CD14-positive monocyte (primary cell): ENCODE results near the gene AKAP8. TPM values are rescaled to one million over a fixed set of nuclear protein-coding genes. Genes with fewer than 3 reads are reported as not detected.

Source experiments
- DNase-seq, 3 donors: peaks; one replicate each; pipeline ENCODE4 v3.0.0-alpha.2; 2011 to 2022
- H2AFZ ChIP-seq: 2 replicates; pipeline ENCODE4 v1.6.0; 2012; ENCODE audit warnings: mild to moderate bottlenecking, low read depth, low read length, inconsistent platforms; ENCODE audit not compliant: insufficient read depth, poor library complexity, severe bottlenecking
- H3K27ac ChIP-seq, 2 donors: 1 replicate in 1 of 2; 2 replicates in 1 of 2; pipeline ENCODE4 v1.5.1; 2012 to 2013; ENCODE audit warnings: low read length in 2 of 2, control low read depth in 1 of 2, inconsistent platforms in 1 of 2, low read depth in 1 of 2, mild to moderate bottlenecking in 1 of 2
- H3K27me3 ChIP-seq, 2 donors: one replicate each; pipeline versions ENCODE4 v1.6.0 to v1.6.1; 2011 to 2013; ENCODE audit warnings: low read length in 2 of 2; ENCODE audit not compliant: control insufficient read depth in 2 of 2, insufficient read depth in 2 of 2
- H3K36me3 ChIP-seq, 2 donors: replicated peaks in 1 of 2; 1 replicate in 1 of 2; 2 replicates in 1 of 2; pipeline versions ENCODE4 v1.5.1 to v1.6.1; 2012 to 2013; ENCODE audit warnings: low read length in 2 of 2, control low read depth in 1 of 2, inconsistent platforms in 1 of 2, mild to moderate bottlenecking in 1 of 2; ENCODE audit not compliant: insufficient read depth in 2 of 2, control insufficient read depth in 1 of 2
- H3K4me1 ChIP-seq, 2 donors: 1 replicate in 1 of 2; 2 replicates in 1 of 2; pipeline versions ENCODE4 v1.5.1 to v1.6.1; 2012 to 2013; ENCODE audit warnings: low read length in 2 of 2, control low read depth in 1 of 2, inconsistent platforms in 1 of 2, mild to moderate bottlenecking in 1 of 2, moderate library complexity in 1 of 2; ENCODE audit not compliant: insufficient read depth in 2 of 2, control insufficient read depth in 1 of 2
- H3K4me2 ChIP-seq: replicated peaks from 2 replicates; pipeline ENCODE3; 2012; ENCODE audit warnings: low read length, moderate library complexity, mild to moderate bottlenecking; ENCODE audit not compliant: poor library complexity, severe bottlenecking; ENCODE audit errors: extremely low read depth
- H3K4me3 ChIP-seq, 3 experiments: fragments of 200-600 bp in 1 of 3; sonication (generic) in 1 of 3; replicated peaks in 1 of 3; 1 replicate in 2 of 3; 2 replicates in 1 of 3; pipeline ENCODE4 v1.5.1; 2011 to 2013; ENCODE audit warnings: low read length in 3 of 3, mild to moderate bottlenecking in 3 of 3, control low read depth in 2 of 3, low read depth in 2 of 3, inconsistent platforms in 1 of 3, moderate library complexity in 1 of 3
- H3K79me2 ChIP-seq: 2 replicates; pipeline ENCODE4 v1.6.0; 2012; ENCODE audit warnings: mild to moderate bottlenecking, control low read depth, inconsistent platforms, low read length, moderate library complexity; ENCODE audit not compliant: insufficient read depth
- H3K9ac ChIP-seq: 2 replicates; pipeline ENCODE4 v1.6.0; 2017; ENCODE audit warnings: low read length, mild to moderate bottlenecking; ENCODE audit not compliant: insufficient read depth, poor library complexity, severe bottlenecking
- H3K9me3 ChIP-seq, 2 donors: replicated peaks in 1 of 2; 1 replicate in 1 of 2; 2 replicates in 1 of 2; pipeline versions ENCODE4 v1.5.1 to v1.6.1; 2012 to 2013; ENCODE audit warnings: low read length in 2 of 2, control low read depth in 1 of 2; ENCODE audit not compliant: control insufficient read depth in 1 of 2, insufficient read depth in 1 of 2
- H4K20me1 ChIP-seq: 2 replicates; pipeline ENCODE4 v1.6.0; 2012; ENCODE audit warnings: mild to moderate bottlenecking, low read length, control low read depth, moderate library complexity; ENCODE audit not compliant: insufficient read depth
- H3K27ac Mint-ChIP-seq, 7 donors: one replicate each; pipeline ENCODE4 v1.8.0; 2020; ENCODE audit warnings: mild to moderate bottlenecking in 7 of 7, mixed read lengths in 7 of 7, moderate library complexity in 6 of 7, inconsistent platforms in 2 of 7
- H3K27me3 Mint-ChIP-seq, 3 donors: one replicate each; pipeline ENCODE4 v1.8.0; 2021 to 2022; ENCODE audit warnings: low read depth in 3 of 3, mild to moderate bottlenecking in 3 of 3, mixed read lengths in 3 of 3, moderate library complexity in 3 of 3, inconsistent platforms in 1 of 3
- H3K36me3 Mint-ChIP-seq, 2 donors: one replicate each; pipeline ENCODE4 v1.8.0; 2020; ENCODE audit warnings: mixed read lengths in 2 of 2, inconsistent platforms in 1 of 2, mild to moderate bottlenecking in 1 of 2
- H3K4me1 Mint-ChIP-seq: one replicate; pipeline ENCODE4 v1.8.0; 2020; ENCODE audit warnings: mild to moderate bottlenecking, mixed read lengths
- H3K4me3 Mint-ChIP-seq, 2 donors: one replicate each; pipeline ENCODE4 v1.8.0; 2020; ENCODE audit warnings: mild to moderate bottlenecking in 2 of 2, mixed read lengths in 2 of 2, moderate library complexity in 1 of 2
- H3K9me3 Mint-ChIP-seq, 7 donors: one replicate each; pipeline ENCODE4 v1.8.0; 2020 to 2022; ENCODE audit warnings: mixed read lengths in 7 of 7, mild to moderate bottlenecking in 6 of 7, moderate library complexity in 6 of 7, inconsistent platforms in 2 of 7
- whole genome bisulfite sequencing: methylation state at CpG from one replicate; pipeline ENCODE4 v1.1.5; 2013; ENCODE audit warnings: missing lambda C conversion rate; ENCODE audit not compliant: insufficient coverage; 5-methylcytosine and 5-hydroxymethylcytosine counted together
- intact Hi-C, 2 donors: fragments of 100-400 bp; cut with micrococcal nuclease; formaldehyde crosslinking; loops; one replicate each; pipeline versions ENCODE4 v1.15.0 to v1.15.1; 2023
- polyA plus RNA-seq, 3 donors: library from polyadenylated mRNA; depleted of rRNA in 1 of 3; unstranded in 2 of 3; stranded (reverse) in 1 of 3; fragments of 300-500 nt in 2 of 3; fragments of >200 nt in 1 of 3; fragmentation: Illumina TruSeq in 2 of 3; gene quantifications; 1 replicate in 2 of 3; 2 replicates in 1 of 3; pipeline ENCODE4 v1.2.3, GENCODE V29; 2012 to 2021
- TF ChIP-seq, protein P1 (sequence below): fragments of 200-600 bp; IDR thresholded peaks from one replicate; pipeline ENCODE4 v1.8.0; 2022; ENCODE audit warnings: antibody characterized with exemption, mild to moderate bottlenecking

AKAP8 gene
- polyA plus RNA-seq, 3 donors, result 8.0 to 25.9 (median 12.3) TPM

DNA sequence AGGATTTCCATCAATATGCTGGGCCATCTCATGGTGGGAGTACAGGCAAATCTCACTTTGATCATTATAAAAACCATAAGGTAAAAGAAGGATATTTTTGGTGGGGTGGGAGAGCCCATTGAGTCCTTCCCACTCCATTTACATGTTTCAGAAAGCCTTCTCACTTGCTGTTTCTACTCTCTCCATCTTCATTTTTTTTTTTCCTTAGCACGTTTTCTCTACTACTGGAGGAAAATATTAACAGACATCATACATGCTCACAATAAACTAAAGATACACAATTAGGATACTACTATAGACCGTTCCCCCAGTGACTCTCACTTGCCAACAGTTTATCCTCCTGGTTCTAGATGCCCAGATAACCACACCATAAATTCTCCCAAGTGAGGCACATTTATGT, 1.8 kb upstream of the AKAP8 start:
- H3K4me1 ChIP-seq, result peaks cover 21 to 29% of the 10 kb centered on the region in 2 donors

DNA sequence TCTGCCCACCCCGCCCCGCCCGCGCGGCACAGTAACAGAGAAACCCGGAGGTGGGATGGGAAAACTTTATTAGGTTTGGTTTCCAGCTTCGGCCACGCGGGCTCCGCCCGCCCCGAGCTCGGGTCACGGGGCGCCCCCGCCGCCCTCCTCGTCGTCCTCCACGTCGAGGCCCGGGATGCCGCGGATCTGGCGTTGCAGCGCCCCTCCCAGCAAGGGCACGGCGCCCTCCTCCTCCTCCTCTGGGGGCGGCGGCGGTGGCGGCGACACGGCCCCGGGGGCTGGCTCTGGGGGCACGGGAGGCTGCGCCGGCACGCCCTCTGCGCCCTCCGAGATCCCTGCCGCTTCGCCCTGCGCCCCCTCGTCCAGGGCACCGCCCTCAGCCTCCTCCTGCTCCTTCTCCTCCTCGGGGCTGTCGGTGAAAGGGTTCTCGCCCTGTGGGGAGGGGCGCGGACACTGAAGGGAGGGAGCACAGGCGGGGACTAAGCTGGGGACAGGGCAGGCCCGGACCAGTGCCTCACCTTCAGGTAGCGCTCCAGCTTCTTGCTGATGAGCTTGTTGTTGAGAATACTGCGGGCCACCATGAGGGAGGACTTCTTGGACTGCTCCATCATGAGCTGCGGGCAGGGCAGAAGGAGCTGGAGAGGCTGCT, 536 bp upstream of the AKAP8 start:
- WGBS, result 2% methylated on average over 48 of the region's 56 CpGs

More for the DNA sequence above, 1.8 kb upstream of the AKAP8 start:
- Histone ChIP-seq H4K20me1 (peaks cover 24% of the 10 kb centered on the region), H3K4me2 (no peak overlapping the region), H3K79me2 (peaks cover 38% of the 10 kb centered on the region), H3K27me3 (no peaks in the 10 kb centered on the region), H3K4me3 (no peak overlapping the region), H3K36me3 (peaks cover 7 to 22% of the 10 kb centered on the region in 2 donors), H3K9me3 (no peaks in the 10 kb centered on the region), H3K27ac (no peak overlapping the region), H3K9ac (no peak overlapping the region), H2AFZ (no peak overlapping the region)
- TF ChIP-seq, protein P1, sequence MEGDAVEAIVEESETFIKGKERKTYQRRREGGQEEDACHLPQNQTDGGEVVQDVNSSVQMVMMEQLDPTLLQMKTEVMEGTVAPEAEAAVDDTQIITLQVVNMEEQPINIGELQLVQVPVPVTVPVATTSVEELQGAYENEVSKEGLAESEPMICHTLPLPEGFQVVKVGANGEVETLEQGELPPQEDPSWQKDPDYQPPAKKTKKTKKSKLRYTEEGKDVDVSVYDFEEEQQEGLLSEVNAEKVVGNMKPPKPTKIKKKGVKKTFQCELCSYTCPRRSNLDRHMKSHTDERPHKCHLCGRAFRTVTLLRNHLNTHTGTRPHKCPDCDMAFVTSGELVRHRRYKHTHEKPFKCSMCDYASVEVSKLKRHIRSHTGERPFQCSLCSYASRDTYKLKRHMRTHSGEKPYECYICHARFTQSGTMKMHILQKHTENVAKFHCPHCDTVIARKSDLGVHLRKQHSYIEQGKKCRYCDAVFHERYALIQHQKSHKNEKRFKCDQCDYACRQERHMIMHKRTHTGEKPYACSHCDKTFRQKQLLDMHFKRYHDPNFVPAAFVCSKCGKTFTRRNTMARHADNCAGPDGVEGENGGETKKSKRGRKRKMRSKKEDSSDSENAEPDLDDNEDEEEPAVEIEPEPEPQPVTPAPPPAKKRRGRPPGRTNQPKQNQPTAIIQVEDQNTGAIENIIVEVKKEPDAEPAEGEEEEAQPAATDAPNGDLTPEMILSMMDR, result no peak
- no peak for DNase-seq
- no peak overlapping the region for H3K27ac Mint-ChIP-seq
- peaks cover 0 to 3% (median 0%) of the 10 kb centered on the region in 7 donors for H3K9me3 Mint-ChIP-seq
- 89% methylated on average over 2 of the region's 2 CpGs for WGBS
- H3K27me3 Mint-ChIP-seq, result peaks cover 0 to 1% (median 1%) of the 10 kb centered on the region in 3 donors
- intact Hi-C loops, result loop anchor here in 1 of 2 donors (5.0 kb wide), 1 partner anchor 36 kb away; the partner anchor contains the start of gene AKAP8L
- H3K4me3 Mint-ChIP-seq, result no peak overlapping the region
- H3K36me3 Mint-ChIP-seq, result peaks cover 6 to 20% of the 10 kb centered on the region in 2 donors
- H3K4me1 Mint-ChIP-seq, result peaks cover 27% of the 10 kb centered on the region

More for the DNA sequence above, 536 bp upstream of the AKAP8 start:
- H3K36me3 Mint-ChIP-seq, result peaks cover 3 to 12% of the 10 kb centered on the region in 2 donors
- peak overlapping the region in 6 of 7 donors; percentile 69 to 96 (median 76) for H3K27ac Mint-ChIP-seq
- Histone ChIP-seq H3K27ac (peak overlapping the region; percentile 31 to 96), H2AFZ (peak overlapping the region; percentile 81), H3K9ac (peak overlapping the region; percentile 99), H3K79me2 (peaks cover 46% of the 10 kb centered on the region), H3K4me1 (peaks cover 21 to 31% of the 10 kb centered on the region in 2 donors), H4K20me1 (peaks cover 37% of the 10 kb centered on the region), H3K4me2 (peak overlapping the region; percentile 99), H3K4me3 (peak overlapping the region; percentile 46 to 99 (median 77)), H3K36me3 (peaks cover 3 to 18% of the 10 kb centered on the region in 2 donors), H3K27me3 (no peaks in the 10 kb centered on the region), H3K9me3 (no peaks in the 10 kb centered on the region)
- H3K4me1 Mint-ChIP-seq, result peaks cover 27% of the 10 kb centered on the region
- DNase-seq, result peak in 1 of 3 donors; percentile 22
- intact Hi-C loops, result loop anchor here (5.0 to 10.0 kb wide), 6 partner anchors 37 to 255 kb away; partner anchors contain the start of genes AKAP8L (in 2 of the 2) and BRD4 (in 1 of the 2)
- H3K27me3 Mint-ChIP-seq, result peaks cover 0 to 1% (median 1%) of the 10 kb centered on the region in 3 donors
- H3K9me3 Mint-ChIP-seq, result peaks cover 0 to 3% (median 0%) of the 10 kb centered on the region in 7 donors
- TF ChIP-seq, protein P1, result no peak
- peak overlapping the region; percentile 93 to 99 for H3K4me3 Mint-ChIP-seq
